Measurements from ENCODE around the gene TEX36.

- TF ChIP-seq CTCF (IDR thresholded peaks at IDR 0.05) (no peak), POLR2AphosphoS5 (IDR thresholded peaks at IDR 0.05; ENCODE audit: low read depth, low read length) (no peak), REST (IDR thresholded peaks at IDR 0.05; ENCODE audit: insufficient read depth in 1 of 2, low read depth in 2 of 2, low read length in 1 of 2) (no peak), TCF7L2 (IDR thresholded peaks at IDR 0.05; ENCODE audit: low read depth, low read length) (no peak)
Observed at GRCh38 chr10:125639846-125640245, 43.1 kb downstream of the TEX36 start.
